Measurements from ENCODE around the gene DDX20. TPM values are rescaled to one million over a fixed set of nuclear protein-coding genes. Genes with fewer than 3 reads are reported as not detected.

Gene DDX20
- total RNA-seq, 2 donors from 2014 or later = 6.1 to 8.8 TPM

DNA sequence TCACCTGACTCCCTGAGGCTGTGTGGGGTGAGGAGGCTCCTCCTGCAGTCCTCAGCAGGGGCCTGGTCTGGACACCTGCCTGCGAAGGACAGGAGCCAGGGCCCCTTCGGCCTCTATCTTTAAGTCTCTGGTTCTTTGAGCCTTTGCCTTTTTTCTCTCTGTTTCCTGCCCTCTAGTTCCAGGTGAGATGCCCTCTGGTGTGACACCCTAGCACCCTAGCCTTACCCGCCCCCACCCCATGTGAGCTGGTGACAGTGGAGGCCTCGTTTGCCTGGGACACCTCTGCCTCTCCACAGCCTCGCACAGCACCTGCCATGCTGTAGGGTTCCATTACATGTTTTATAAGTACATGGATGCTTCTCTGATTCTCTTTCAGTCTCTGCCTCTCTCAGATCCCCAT lies 47.3 kb downstream of the DDX20 start:
- DNase-seq (ENCODE audit: low spot score) = no peak
- Histone ChIP-seq H3K4me1 (peaks cover 0 to 21% of the 10 kb centered on the region in 2 donors), H3K27ac (peak overlapping the region; percentile 57 to 73), H3K9me3 (no peaks in the 10 kb centered on the region), H3K27me3 (no peaks in the 10 kb centered on the region), H3K36me3 (no peaks in the 10 kb centered on the region), H3K4me3 (no peak overlapping the region)
- TF ChIP-seq, protein P1, sequence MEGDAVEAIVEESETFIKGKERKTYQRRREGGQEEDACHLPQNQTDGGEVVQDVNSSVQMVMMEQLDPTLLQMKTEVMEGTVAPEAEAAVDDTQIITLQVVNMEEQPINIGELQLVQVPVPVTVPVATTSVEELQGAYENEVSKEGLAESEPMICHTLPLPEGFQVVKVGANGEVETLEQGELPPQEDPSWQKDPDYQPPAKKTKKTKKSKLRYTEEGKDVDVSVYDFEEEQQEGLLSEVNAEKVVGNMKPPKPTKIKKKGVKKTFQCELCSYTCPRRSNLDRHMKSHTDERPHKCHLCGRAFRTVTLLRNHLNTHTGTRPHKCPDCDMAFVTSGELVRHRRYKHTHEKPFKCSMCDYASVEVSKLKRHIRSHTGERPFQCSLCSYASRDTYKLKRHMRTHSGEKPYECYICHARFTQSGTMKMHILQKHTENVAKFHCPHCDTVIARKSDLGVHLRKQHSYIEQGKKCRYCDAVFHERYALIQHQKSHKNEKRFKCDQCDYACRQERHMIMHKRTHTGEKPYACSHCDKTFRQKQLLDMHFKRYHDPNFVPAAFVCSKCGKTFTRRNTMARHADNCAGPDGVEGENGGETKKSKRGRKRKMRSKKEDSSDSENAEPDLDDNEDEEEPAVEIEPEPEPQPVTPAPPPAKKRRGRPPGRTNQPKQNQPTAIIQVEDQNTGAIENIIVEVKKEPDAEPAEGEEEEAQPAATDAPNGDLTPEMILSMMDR (IDR thresholded peaks at IDR 0.05) = no peak

DNA sequence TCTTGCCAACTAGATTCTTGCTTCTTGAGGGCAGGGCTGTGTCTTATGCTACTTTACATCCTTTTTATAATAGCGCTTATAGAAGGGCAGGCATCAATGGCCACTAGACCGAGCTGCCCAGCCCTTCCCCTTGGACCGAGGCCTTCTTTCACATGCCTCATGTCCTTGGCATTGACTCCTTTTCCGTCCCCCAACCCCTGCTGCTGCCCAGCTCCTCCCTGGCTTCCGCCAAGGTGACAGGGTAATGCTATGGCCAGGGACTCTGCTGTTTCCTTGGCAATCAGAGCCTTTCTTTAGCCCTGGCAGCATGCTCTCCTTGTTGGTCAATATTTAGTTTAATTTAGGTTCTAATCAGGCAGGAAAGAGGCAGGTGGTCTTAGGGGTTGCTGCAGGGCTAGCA lies 48.2 kb downstream of the DDX20 start:
- no peak for DNase-seq (ENCODE audit: low spot score)
- H3K4me1 ChIP-seq = peaks cover 0 to 21% of the 10 kb centered on the region in 2 donors
- H3K9me3 ChIP-seq = no peaks in the 10 kb centered on the region
- no peaks in the 10 kb centered on the region for H3K27me3 ChIP-seq
- no peak overlapping the region for H3K4me3 ChIP-seq
- H3K36me3 ChIP-seq = no peaks in the 10 kb centered on the region
- TF ChIP-seq, protein P1 (IDR thresholded peaks at IDR 0.05) = no peak
- H3K27ac ChIP-seq = no peak overlapping the region

DNA sequence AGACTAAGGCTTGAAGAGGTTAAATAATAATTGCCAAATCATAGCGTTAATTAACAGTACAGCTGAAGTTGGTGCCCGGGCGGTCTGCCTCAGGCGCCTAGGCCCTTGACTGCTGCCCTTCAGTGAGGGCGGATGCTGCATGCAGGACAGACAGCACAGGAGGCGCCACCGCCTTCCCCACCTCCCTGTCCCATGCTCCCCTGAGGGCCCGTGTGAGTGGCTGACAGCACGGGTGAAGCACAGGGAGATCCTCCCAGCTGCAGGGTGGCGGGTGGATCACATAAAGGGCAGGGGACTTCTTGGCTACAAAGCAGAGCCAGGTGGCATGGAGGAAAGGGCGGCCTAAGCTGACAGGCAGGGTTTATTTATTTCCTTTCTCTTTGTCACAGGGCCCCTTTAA lies 49.1 kb downstream of the DDX20 start:
- TF ChIP-seq, protein P1 (IDR thresholded peaks at IDR 0.05) = no peak
- peaks cover 0 to 21% of the 10 kb centered on the region in 2 donors for H3K4me1 ChIP-seq
- no peaks in the 10 kb centered on the region for H3K9me3 ChIP-seq
- no peak for DNase-seq (ENCODE audit: low spot score)
- no peak overlapping the region for H3K27ac ChIP-seq
- no peaks in the 10 kb centered on the region for H3K36me3 ChIP-seq
- H3K27me3 ChIP-seq = no peaks in the 10 kb centered on the region
- H3K4me3 ChIP-seq = no peak overlapping the region

DNA sequence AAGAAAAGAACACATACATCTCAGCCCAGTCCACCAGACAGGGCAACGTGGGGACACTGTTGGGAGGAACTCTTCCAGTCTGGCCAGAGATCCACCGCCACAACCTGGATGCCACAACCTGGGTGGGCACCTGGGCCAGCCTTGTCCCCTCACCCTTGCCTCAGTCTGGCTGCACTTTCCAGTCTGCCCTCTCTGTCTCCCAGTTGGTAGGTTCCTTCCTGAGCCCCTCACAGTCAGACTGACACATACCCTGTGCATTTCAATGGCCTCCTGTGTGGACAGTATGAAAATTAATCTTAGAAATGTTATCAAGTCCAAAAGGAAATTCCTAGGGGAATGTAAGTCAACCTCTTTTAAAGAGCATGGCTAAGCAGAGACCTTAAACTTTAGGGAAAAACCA lies 49.5 kb downstream of the DDX20 start:
- Histone ChIP-seq H3K9me3 (no peaks in the 10 kb centered on the region), H3K36me3 (no peaks in the 10 kb centered on the region), H3K4me1 (peaks cover 0 to 21% of the 10 kb centered on the region in 2 donors), H3K27me3 (no peaks in the 10 kb centered on the region), H3K4me3 (no peak overlapping the region), H3K27ac (no peak overlapping the region)
- TF ChIP-seq, protein P1 (IDR thresholded peaks at IDR 0.05) = no peak
- DNase-seq (ENCODE audit: low spot score) = no peak

DNA sequence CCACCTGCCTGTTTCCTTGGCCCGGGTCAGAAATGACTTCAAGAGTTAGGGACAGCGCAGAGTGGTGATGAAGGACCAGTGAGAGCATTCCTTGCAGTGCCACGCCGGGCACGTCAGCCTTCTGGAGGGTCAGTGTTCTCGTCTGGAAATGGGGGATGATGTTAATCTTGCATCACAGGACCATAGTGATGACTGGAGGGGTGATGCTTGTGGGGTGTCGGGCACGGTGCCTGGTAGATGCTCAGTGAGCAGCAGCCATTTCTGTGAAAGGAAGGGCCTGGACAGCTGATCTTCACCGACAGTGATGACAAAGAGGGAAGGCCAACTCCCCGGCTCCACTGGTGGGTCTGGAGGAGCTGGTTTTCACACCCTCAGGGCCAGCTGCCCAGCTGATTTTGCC lies 56.2 kb downstream of the DDX20 start:
- Histone ChIP-seq H3K9me3 (no peaks in the 10 kb centered on the region), H3K4me3 (no peak overlapping the region), H3K27ac (no peak overlapping the region), H3K4me1 (no peaks in the 10 kb centered on the region), H3K36me3 (no peaks in the 10 kb centered on the region), H3K27me3 (no peaks in the 10 kb centered on the region)
- DNase-seq (ENCODE audit: low spot score) = no peak
- TF ChIP-seq, protein P1 (IDR thresholded peaks at IDR 0.05) = no peak

DNA sequence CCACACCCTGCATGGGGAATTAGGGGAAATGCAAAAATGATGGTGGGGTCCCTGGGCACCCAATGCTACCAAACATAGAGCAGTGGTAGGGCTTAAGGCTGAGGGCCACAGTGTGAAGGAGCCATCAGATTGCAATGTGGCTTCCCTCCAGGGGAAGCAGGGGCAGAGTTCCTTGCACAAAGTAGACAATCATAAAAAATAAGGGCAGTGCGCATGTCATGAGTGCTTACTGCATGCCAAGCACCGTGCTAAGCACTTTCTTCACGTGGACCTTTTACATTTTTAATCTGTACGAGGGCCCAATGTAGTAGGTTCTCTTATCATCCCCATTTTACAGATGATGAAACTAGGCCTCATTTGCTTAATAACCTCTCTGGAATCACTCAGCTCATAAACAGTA lies 56.6 kb downstream of the DDX20 start:
- Histone ChIP-seq H3K36me3 (no peaks in the 10 kb centered on the region), H3K27ac (no peak overlapping the region), H3K4me1 (no peaks in the 10 kb centered on the region), H3K9me3 (no peaks in the 10 kb centered on the region), H3K4me3 (no peak overlapping the region), H3K27me3 (no peaks in the 10 kb centered on the region)
- no peak for DNase-seq (ENCODE audit: low spot score)
- TF ChIP-seq, protein P1 (IDR thresholded peaks at IDR 0.05) = no peak

All from right atrium auricular region (tissue), 2 donors.